H9 (cell line): ENCODE results near the gene LMOD1. TPM values are rescaled to one million over a fixed set of nuclear protein-coding genes. Genes with fewer than 3 reads are reported as not detected.
A peak's percentile ranks its signal among the peaks of the same experiment; 100 is the strongest.

Experiments
- DNase-seq: peaks from one replicate; pipeline ENCODE4 v3.0.0-alpha.2; 2017
- H2AFZ ChIP-seq: one replicate; pipeline ENCODE4 v1.6.1; 2013; ENCODE audit warnings: mild to moderate bottlenecking, low read length, control low read depth, moderate library complexity
- H2AK5ac ChIP-seq: 2 replicates; pipeline ENCODE4 v1.6.1; 2013; ENCODE audit warnings: low read length, control low read depth, mixed read lengths; ENCODE audit not compliant: insufficient read length
- H2BK120ac ChIP-seq: one replicate; pipeline ENCODE4 v1.6.1; 2013; ENCODE audit warnings: low read depth, mild to moderate bottlenecking, low read length, control low read depth, inconsistent platforms; ENCODE audit not compliant: poor library complexity, severe bottlenecking
- H2BK12ac ChIP-seq: 2 replicates; pipeline ENCODE4 v1.6.1; 2013; ENCODE audit warnings: low read length, control low read depth, mixed read lengths, low read depth; ENCODE audit not compliant: insufficient read length
- H2BK15ac ChIP-seq: 2 replicates; pipeline ENCODE4 v1.6.1; 2013; ENCODE audit warnings: low read depth, low read length, control low read depth
- H2BK20ac ChIP-seq: one replicate; pipeline ENCODE4 v1.6.1; 2013; ENCODE audit warnings: low read depth, mild to moderate bottlenecking, low read length, control low read depth, inconsistent platforms; ENCODE audit not compliant: poor library complexity, severe bottlenecking
- H2BK5ac ChIP-seq: 2 replicates; pipeline ENCODE4 v1.6.1; 2013; ENCODE audit warnings: low read length, control low read depth, mixed read lengths; ENCODE audit not compliant: insufficient read length
- H3K14ac ChIP-seq: 2 replicates; pipeline ENCODE4 v1.6.1; 2013; ENCODE audit warnings: low read length, control low read depth; ENCODE audit not compliant: insufficient read depth
- H3K18ac ChIP-seq: 2 replicates; pipeline ENCODE4 v1.6.1; 2013; ENCODE audit warnings: low read depth, mild to moderate bottlenecking, mixed read lengths, low read length, control low read depth; ENCODE audit not compliant: insufficient read length
- H3K23ac ChIP-seq: 2 replicates; pipeline ENCODE4 v1.6.1; 2013; ENCODE audit warnings: low read length, control low read depth, mixed read lengths, low read depth; ENCODE audit not compliant: insufficient read length
- H3K23me2 ChIP-seq: 2 replicates; pipeline ENCODE4 v1.6.1; 2013; ENCODE audit warnings: low read depth, mild to moderate bottlenecking, mixed read lengths, low read length, control low read depth; ENCODE audit not compliant: insufficient read length, poor library complexity, severe bottlenecking
- H3K27ac ChIP-seq: 2 replicates; pipeline ENCODE4 v1.5.1; 2013; ENCODE audit warnings: low read length, control low read depth, mixed read lengths, low read depth; ENCODE audit not compliant: insufficient read length
- H3K27me3 ChIP-seq: 2 replicates; pipeline ENCODE4 v1.6.1; 2013; ENCODE audit warnings: low read length, control low read depth, inconsistent platforms; ENCODE audit not compliant: insufficient read depth
- H3K4ac ChIP-seq: 2 replicates; pipeline ENCODE4 v1.6.1; 2013; ENCODE audit warnings: low read depth, mild to moderate bottlenecking, control low read depth, inconsistent platforms, low read length, moderate library complexity
- H3K4me1 ChIP-seq: 2 replicates; pipeline ENCODE4 v1.6.1; 2013; ENCODE audit warnings: low read length, control low read depth, inconsistent platforms; ENCODE audit not compliant: insufficient read depth
- H3K4me2 ChIP-seq: 2 replicates; pipeline ENCODE4 v1.6.1; 2013; ENCODE audit warnings: low read length, control low read depth, mixed read lengths; ENCODE audit not compliant: insufficient read length, insufficient read depth
- H3K56ac ChIP-seq: 2 replicates; pipeline ENCODE4 v1.6.1; 2013; ENCODE audit warnings: low read depth, mild to moderate bottlenecking, mixed read lengths, low read length, control low read depth; ENCODE audit not compliant: insufficient read length
- H3K79me1 ChIP-seq: 2 replicates; pipeline ENCODE4 v1.6.1; 2013; ENCODE audit warnings: low read depth, mild to moderate bottlenecking, moderate library complexity, low read length, control low read depth, inconsistent platforms; ENCODE audit not compliant: insufficient read depth, poor library complexity, severe bottlenecking
- H3K79me2 ChIP-seq: 2 replicates; pipeline ENCODE4 v1.6.1; 2013; ENCODE audit warnings: low read length, control low read depth, inconsistent platforms; ENCODE audit not compliant: insufficient read depth
- H3K9ac ChIP-seq: 2 replicates; pipeline ENCODE4 v1.6.1; 2013; ENCODE audit warnings: low read length, control low read depth, mixed read lengths; ENCODE audit not compliant: insufficient read length; ENCODE audit errors: extremely low read depth
- H3K9me3 ChIP-seq: one replicate; pipeline ENCODE4 v1.6.1; 2013; ENCODE audit warnings: low read depth, low read length, inconsistent platforms; ENCODE audit not compliant: control insufficient read depth
- H3T11ph ChIP-seq: one replicate; pipeline ENCODE4 v1.6.1; 2013; ENCODE audit warnings: mild to moderate bottlenecking, low read length, control low read depth, inconsistent platforms
- H4K20me1 ChIP-seq: one replicate; pipeline ENCODE4 v1.6.1; 2013; ENCODE audit not compliant: control insufficient read depth, insufficient read length, insufficient read depth
- H4K5ac ChIP-seq: 2 replicates; pipeline ENCODE4 v1.6.1; 2013; ENCODE audit warnings: low read depth, mild to moderate bottlenecking, mixed read lengths, low read length, control low read depth; ENCODE audit not compliant: insufficient read length
- H4K8ac ChIP-seq: replicated peaks from 2 replicates; pipeline ENCODE4 v1.6.1; 2013; ENCODE audit warnings: low read length, control low read depth, mixed read lengths, low read depth; ENCODE audit not compliant: insufficient read length
- H4K91ac ChIP-seq: 2 replicates; pipeline ENCODE4 v1.6.1; 2013; ENCODE audit warnings: low read depth, mild to moderate bottlenecking, moderate library complexity, mixed read lengths, low read length, control low read depth; ENCODE audit not compliant: insufficient read length
- H3K27ac Mint-ChIP-seq, 3 experiments: 2 replicates in 2 of 3; 3 replicates in 1 of 3; pipeline ENCODE4 v1.8.0; 2020 to 2021; ENCODE audit warnings: mixed read lengths in 3 of 3, mild to moderate bottlenecking in 1 of 3, moderate library complexity in 1 of 3
- H3K27me3 Mint-ChIP-seq: 2 replicates; pipeline ENCODE4 v1.8.0; 2021; ENCODE audit warnings: low read depth, mild to moderate bottlenecking, moderate library complexity, mixed read lengths
- H3K36me3 Mint-ChIP-seq, 3 experiments: 2 replicates in 2 of 3; 3 replicates in 1 of 3; pipeline ENCODE4 v1.8.0; 2020 to 2021; ENCODE audit warnings: low read depth in 3 of 3, mixed read lengths in 3 of 3; ENCODE audit not compliant: insufficient read depth in 1 of 3
- H3K4me1 Mint-ChIP-seq, 2 experiments: 2 replicates each; pipeline ENCODE4 v1.8.0; 2020; ENCODE audit warnings: mixed read lengths in 2 of 2
- H3K4me3 Mint-ChIP-seq, 2 experiments: 2 replicates in 1 of 2; 3 replicates in 1 of 2; pipeline ENCODE4 v1.8.0; 2020 to 2021; ENCODE audit warnings: mild to moderate bottlenecking in 2 of 2, mixed read lengths in 2 of 2, moderate library complexity in 1 of 2
- H3K9me3 Mint-ChIP-seq, 2 experiments: 2 replicates in 1 of 2; 3 replicates in 1 of 2; pipeline ENCODE4 v1.8.0; 2020; ENCODE audit warnings: mild to moderate bottlenecking in 2 of 2, mixed read lengths in 2 of 2, moderate library complexity in 1 of 2
- WGBS: extraction: QIAGEN DNeasy Blood & Tissue Kit; methylation state at CpG from one replicate; pipeline ENCODE4 v1.1.7; 2013; ENCODE audit warnings: missing lambda C conversion rate, low lambda C conversion rate, mixed read lengths; ENCODE audit not compliant: insufficient read length; ENCODE audit errors: extremely low coverage; 5-methylcytosine and 5-hydroxymethylcytosine counted together
- total RNA-seq: library from RNA; stranded (reverse); gene quantifications from 2 replicates; pipeline ENCODE4 v1.2.1, GENCODE V29; 2021
- TF ChIP-seq, protein P1 (sequence below): fragments of 200-600 bp; sonication (generic); conservative IDR thresholded peaks from 3 replicates; pipeline ENCODE4 v1.8.0; 2021; ENCODE audit warnings: antibody characterized with exemption, mild to moderate bottlenecking

LMOD1 gene
- total RNA-seq, 1 experiment from 2014 or later, result 0.31 TPM

- H2BK20ac ChIP-seq, result no peak overlapping the region
- H2BK12ac ChIP-seq, result no peak overlapping the region
- no peaks in the 10 kb centered on the region; the same call in 1 of the 2 replicates for H3K4me1 ChIP-seq
- peak overlapping the region; percentile 80; the same call in 1 of the 2 replicates for H3K14ac ChIP-seq
- no peak overlapping the region for H2BK15ac ChIP-seq
- peaks cover 9% of the 10 kb centered on the region for H3K23me2 ChIP-seq
- Mint-ChIP-seq H3K4me1 (peaks cover 18 to 21% of the 10 kb centered on the region in 2 experiments), H3K4me3 (peak overlapping the region; percentile 94 to 96), H3K36me3 (peaks cover 0 to 9% (median 5%) of the 10 kb centered on the region in 3 experiments; a peak in 5 of 7 replicates), H3K27ac (peak overlapping the region in 2 of 3 experiments; percentile 74 to 92; a peak in 4 of 7 replicates), H3K27me3 (peaks cover 11% of the 10 kb centered on the region), H3K9me3 (no peaks in the 10 kb centered on the region)
- no peak overlapping the region for H3K18ac ChIP-seq
- no peak overlapping the region for H4K91ac ChIP-seq
- H2AFZ ChIP-seq, result no peak overlapping the region
- DNase-seq, result no peak
- no peaks in the 10 kb centered on the region; the same call in 1 of the 2 replicates for H3K27me3 ChIP-seq
- no peaks in the 10 kb centered on the region for H3K9me3 ChIP-seq
- no peak overlapping the region for H3T11ph ChIP-seq
- no peak overlapping the region for H2AK5ac ChIP-seq
- H2BK120ac ChIP-seq, result no peak overlapping the region
- peaks cover 7% of the 10 kb centered on the region; the same call in 1 of the 2 replicates for H3K79me2 ChIP-seq
- H4K20me1 ChIP-seq, result no peaks in the 10 kb centered on the region
- H4K8ac ChIP-seq, result no peak overlapping the region
- H3K27ac ChIP-seq, result no peak overlapping the region
- no peak overlapping the region for H2BK5ac ChIP-seq
- no peak overlapping the region for H3K23ac ChIP-seq
- H3K4ac ChIP-seq, result no peak overlapping the region
- no peak overlapping the region for H3K56ac ChIP-seq
- H4K5ac ChIP-seq, result no peak overlapping the region
- H3K4me2 ChIP-seq, result peak overlapping the region; percentile 73
- no CpG with 5 or more reads among the region's 11 CpGs for WGBS
- H3K79me1 ChIP-seq, result peaks cover 3% of the 10 kb centered on the region
- TF ChIP-seq, protein P1, sequence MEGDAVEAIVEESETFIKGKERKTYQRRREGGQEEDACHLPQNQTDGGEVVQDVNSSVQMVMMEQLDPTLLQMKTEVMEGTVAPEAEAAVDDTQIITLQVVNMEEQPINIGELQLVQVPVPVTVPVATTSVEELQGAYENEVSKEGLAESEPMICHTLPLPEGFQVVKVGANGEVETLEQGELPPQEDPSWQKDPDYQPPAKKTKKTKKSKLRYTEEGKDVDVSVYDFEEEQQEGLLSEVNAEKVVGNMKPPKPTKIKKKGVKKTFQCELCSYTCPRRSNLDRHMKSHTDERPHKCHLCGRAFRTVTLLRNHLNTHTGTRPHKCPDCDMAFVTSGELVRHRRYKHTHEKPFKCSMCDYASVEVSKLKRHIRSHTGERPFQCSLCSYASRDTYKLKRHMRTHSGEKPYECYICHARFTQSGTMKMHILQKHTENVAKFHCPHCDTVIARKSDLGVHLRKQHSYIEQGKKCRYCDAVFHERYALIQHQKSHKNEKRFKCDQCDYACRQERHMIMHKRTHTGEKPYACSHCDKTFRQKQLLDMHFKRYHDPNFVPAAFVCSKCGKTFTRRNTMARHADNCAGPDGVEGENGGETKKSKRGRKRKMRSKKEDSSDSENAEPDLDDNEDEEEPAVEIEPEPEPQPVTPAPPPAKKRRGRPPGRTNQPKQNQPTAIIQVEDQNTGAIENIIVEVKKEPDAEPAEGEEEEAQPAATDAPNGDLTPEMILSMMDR, result no peak
- peak overlapping the region; percentile 57 for H3K9ac ChIP-seq
Measured at GRCh38 chr1:201983380-201983805, 37.0 kb upstream of the LMOD1 start.
